GM19099 (cell line): Measurements from ENCODE around the gene ARHGAP18.

Experiments used
- POLR2A ChIP-seq: IDR thresholded peaks from 3 replicates; pipeline ENCODE4 v1.6.1; 2011; ENCODE audit warnings: low read depth; ENCODE audit not compliant: insufficient read length; ENCODE audit errors: extremely low read depth

The ARHGAP18 gene

DNA sequence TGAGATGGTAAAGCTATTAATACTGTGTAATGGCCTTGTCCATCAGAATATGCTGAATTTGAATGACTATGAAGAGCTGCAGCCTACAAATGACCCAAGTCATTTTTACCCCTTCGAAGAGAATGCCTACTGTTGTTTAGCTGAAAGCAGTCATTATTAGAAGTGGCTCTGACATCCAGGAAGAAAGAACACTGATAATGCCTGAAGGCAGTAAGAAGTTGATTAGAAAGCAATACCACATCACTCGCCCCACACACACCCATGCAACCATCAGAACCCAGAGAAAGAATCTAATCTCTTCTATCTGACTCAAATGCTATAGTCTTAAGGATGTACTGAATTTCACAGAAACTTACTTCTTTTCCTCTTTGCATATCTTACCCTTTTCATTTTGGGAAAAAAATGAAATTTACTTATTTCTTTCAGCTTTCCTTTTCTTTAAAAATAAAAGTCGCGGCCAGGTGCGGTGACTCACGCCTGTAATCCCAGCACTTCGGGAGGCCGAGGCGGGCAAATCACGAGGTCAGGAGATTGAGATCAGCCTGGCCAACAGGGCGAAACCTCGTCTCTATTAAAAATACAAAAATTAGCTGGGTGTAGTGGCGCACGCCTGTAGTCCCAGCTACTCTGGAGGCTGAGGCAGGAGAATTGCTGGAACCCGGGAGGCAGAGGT is 61.0 kb downstream of the ARHGAP18 start:
- TF ChIP-seq POLR2A: no peak

DNA sequence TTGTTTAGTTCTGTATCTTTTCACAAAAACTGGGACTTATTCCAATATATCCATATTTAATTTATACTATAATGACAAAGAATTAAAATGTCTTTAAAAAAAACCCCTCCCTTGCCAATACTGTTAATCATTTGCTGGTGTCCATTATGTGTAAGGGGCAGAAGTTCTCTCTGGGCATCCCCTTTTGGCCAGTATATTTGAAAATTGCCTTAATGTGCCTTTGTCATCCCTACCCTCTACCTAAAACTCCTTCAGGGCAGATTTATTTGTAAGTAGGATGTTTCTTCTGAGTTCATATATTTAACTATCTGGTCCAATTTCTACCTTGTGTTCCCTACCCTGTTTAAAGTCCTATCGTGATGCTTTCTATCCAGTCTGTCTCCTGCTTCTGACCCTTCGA is 62.9 kb downstream of the ARHGAP18 start:
- TF ChIP-seq POLR2A: no peak

DNA sequence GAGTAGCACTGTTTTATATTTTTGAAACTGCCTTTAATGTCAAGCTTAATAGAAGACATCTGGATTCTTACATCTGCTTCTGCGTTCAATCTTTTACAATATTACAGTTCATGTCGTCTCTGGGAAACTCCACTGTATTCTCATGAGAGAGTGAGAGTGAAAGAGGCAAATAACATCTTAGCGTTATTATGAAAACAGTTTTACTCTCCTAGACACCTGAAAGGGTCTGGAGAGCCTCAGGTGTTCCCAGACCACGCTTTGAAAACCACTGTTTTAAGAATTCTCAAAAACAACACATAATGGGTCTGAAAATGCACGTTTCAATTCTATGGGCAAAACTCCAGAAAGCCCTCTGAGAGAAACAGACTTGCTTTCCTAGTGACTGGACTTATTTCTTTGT is 63.3 kb downstream of the ARHGAP18 start:
- TF ChIP-seq POLR2A: no peak

GRCh38 chr6:129645830-129646579 is 64.0 kb downstream of the ARHGAP18 start:
- TF ChIP-seq POLR2A: no peak

- no peak for TF ChIP-seq POLR2A
Measured at GRCh38 chr6:129645106-129645829, 64.7 kb downstream of the ARHGAP18 start.

GRCh38 chr6:129644567-129645015 is 65.4 kb downstream of the ARHGAP18 start:
- no peak for TF ChIP-seq POLR2A

DNA sequence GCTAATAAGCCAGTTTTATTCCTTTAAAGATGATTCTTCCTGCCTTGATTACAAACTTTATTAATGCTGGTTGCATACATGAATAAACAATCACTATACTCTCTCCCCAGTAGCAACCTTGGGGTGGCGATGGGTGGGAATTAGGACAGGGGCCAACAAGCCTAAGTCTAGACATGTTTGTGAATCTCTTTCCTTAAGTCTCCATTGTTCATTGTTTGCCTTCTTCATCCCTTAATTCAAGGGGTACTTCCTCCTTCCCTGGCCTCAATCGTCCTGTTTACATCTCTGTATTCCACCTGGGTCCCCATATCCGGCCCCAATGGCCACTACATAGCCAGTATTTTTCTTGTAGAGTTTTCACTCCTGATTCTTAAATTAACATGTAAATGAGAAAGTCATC is 66.0 kb downstream of the ARHGAP18 start:
- no peak for TF ChIP-seq POLR2A

DNA sequence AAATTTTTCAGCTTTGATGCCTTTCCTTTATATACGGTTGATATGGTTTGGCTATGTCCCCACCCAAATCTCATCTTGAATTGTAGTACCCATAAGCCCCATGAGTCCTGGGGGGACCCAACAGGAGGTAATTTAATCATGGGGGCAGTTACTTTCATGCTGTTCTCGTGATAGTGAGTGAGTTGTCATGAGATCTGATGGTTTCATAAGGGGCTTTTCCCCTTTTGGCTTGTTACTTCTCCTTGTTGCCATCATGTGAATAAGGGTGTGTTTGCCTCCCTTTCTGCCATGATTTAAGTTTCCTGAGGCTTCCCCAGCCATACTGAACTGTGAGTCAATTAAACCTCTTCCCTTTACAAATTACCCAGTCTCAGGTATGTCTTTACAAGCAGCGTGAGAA is 66.8 kb downstream of the ARHGAP18 start:
- TF ChIP-seq POLR2A: no peak

- no peak for TF ChIP-seq POLR2A
Measured at GRCh38 chr6:129642322-129642721, 67.7 kb downstream of the ARHGAP18 start.

- no peak for TF ChIP-seq POLR2A
Measured at GRCh38 chr6:129641344-129641743, 68.6 kb downstream of the ARHGAP18 start.

GRCh38 chr6:129638686-129639085 is 71.3 kb downstream of the ARHGAP18 start:
- TF ChIP-seq POLR2A: no peak

DNA sequence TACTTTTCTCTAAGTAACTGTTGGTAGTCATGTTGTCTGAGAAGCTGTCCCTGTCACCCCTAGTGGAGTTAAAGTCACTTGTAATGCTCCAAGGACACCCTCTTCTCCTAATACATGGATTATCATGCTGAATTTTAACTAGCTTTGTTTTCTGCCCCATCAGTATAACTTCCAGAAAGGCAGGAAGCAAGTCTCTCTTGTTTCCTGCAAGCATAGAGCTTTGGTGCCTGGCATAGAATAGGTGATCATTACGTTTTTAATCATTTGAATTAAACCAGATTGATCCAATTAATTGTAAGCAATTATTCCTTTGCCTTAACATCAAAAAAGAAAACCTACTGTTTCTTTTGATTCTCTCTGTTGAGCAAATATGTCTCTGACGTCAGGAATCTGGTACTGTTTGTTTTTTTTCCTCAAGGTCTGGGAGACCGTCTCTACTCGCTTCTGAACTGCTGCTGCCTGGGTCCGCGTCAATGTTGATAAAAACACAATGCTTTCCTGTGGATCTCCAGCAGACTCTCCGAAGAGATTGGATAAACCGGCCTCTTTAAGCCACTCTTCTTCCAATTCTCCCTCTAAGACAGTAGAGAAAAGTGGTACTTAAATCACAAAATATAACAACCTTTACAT is 71.8 kb downstream of the ARHGAP18 start:
- no peak for TF ChIP-seq POLR2A

DNA sequence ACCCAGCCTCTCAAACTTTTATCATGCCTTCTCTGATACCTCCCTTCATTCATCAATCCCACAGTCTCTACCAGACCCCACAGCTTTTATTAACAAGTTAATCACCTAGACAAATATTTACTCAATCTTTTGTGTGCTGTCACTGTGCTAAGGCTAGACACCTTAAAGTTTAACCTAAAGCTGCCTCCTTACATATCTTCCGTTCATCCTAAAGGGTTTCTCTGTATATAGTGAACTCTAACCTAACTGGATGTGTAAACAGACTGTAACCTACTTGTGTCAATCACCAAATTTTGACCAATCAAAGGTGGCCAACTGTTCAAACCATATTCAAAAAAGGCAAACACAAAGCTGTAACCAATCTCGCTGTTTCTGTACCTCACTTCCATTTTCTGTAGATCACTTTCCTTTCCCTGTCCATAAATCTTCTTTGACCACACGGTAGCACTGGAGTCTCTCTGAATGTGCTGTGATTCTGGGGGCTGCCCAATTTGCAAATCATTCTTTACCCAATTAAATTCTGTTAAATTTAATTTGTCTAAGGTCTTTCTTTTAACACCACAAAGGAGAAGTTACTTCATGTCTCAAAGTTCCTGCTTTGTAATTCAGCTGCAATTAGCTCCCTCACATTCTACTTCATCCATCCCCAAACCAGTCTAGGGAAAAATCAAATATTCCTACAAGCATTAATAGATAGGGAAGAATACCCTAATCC is 72.5 kb downstream of the ARHGAP18 start:
- no peak for TF ChIP-seq POLR2A

DNA sequence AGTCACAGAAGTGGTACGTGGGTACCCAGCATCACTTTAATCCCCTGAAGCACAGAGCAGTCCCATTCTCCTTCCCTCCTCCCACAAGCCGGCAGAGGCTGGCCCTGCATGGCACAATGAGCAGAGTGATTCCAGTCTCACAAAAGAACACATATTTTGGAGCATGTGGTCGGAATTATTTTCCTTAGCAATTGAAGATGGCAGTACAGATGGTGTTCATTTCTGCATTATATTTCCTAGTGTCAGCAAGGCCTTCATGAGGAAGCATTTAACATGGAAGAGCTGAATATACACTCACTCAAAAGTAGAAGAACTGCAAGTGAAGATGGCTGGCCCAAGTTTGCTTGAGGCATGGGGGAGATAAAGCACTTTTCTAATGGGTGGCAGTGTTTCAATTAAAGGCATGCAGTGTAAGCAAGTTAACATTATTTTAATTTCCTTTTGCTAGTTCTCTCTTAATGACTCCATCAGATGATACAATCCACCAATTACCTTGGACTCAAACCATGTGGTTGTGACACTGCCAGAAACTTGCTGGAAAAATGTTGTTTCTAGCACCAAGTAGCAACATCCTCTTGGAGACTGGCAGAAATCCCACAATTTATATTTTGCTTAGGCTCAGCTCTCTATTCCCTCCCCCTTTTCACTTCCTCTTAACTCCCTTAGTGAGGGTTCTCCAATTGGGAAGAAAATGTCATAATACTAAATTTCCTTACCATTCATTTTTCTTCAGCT is 74.4 kb downstream of the ARHGAP18 start:
- no peak for TF ChIP-seq POLR2A

- no peak for TF ChIP-seq POLR2A
Measured at GRCh38 chr6:129634411-129635230, 75.4 kb downstream of the ARHGAP18 start.
